SHP77 treated with DMSO at 0.1 percent for 48 hours (cell line): Measurements from ENCODE around the gene STYXL2.
A peak's percentile ranks its signal among the peaks of the same experiment; 100 is the strongest.

Experiments
- DNase-seq: peaks from one replicate; lab custom pipeline; 2025; lab: John Stamatoyannopoulos, UW

STYXL2 gene

GRCh38 chr1:167081594-167082156, 12.2 kb upstream of the STYXL2 start:
- no peak for DNase-seq

GRCh38 chr1:167082511-167083027, 11.3 kb upstream of the STYXL2 start:
- no peak for DNase-seq

- peak; percentile 53 for DNase-seq
These were observed 10.7 kb upstream of the STYXL2 start for GRCh38 chr1:167083066-167083665.

GRCh38 chr1:167083871-167084270, 10.0 kb upstream of the STYXL2 start:
- no peak for DNase-seq

GRCh38 chr1:167084757-167085156, 9.1 kb upstream of the STYXL2 start:
- no peak for DNase-seq

GRCh38 chr1:167086033-167086432, 7.8 kb upstream of the STYXL2 start:
- no peak for DNase-seq

GRCh38 chr1:167086768-167087167, 7.1 kb upstream of the STYXL2 start:
- no peak for DNase-seq

GRCh38 chr1:167088746-167089417, 5.0 kb upstream of the STYXL2 start:
- DNase-seq, result no peak

GRCh38 chr1:167089939-167090313, 3.9 kb upstream of the STYXL2 start:
- DNase-seq, result no peak

GRCh38 chr1:167090314-167090942, 3.4 kb upstream of the STYXL2 start, which contains the start of gene GPA33:
GPA33 (minus strand) TSS chr1:167090377; CDS start chr1:167090287, 90 bp downstream.
- no peak for DNase-seq

GRCh38 chr1:167092653-167093052, 1.2 kb upstream of the STYXL2 start:
- DNase-seq, result no peak

- no peak for DNase-seq
These were observed 815 bp downstream of the STYXL2 start for GRCh38 chr1:167094690-167095089.

- no peak for DNase-seq
These were observed 1.5 kb downstream of the STYXL2 start for GRCh38 chr1:167095368-167095767.

GRCh38 chr1:167099851-167100250, 6.0 kb downstream of the STYXL2 start:
- DNase-seq, result no peak

- DNase-seq, result no peak
These were observed 6.9 kb downstream of the STYXL2 start for GRCh38 chr1:167100730-167101129.

- DNase-seq, result no peak
These were observed 7.9 kb downstream of the STYXL2 start for GRCh38 chr1:167101754-167102153.

GRCh38 chr1:167102906-167103573, 9.2 kb downstream of the STYXL2 start:
- DNase-seq, result no peak

- DNase-seq, result no peak
These were observed 10.4 kb downstream of the STYXL2 start for GRCh38 chr1:167104256-167104633.

- no peak for DNase-seq
These were observed 11.6 kb downstream of the STYXL2 start for GRCh38 chr1:167105271-167106118.

GRCh38 chr1:167106119-167106461, 12.2 kb downstream of the STYXL2 start:
- no peak for DNase-seq

- no peak for DNase-seq
These were observed 13.6 kb downstream of the STYXL2 start for GRCh38 chr1:167107456-167107855.

GRCh38 chr1:167109125-167109524, 15.2 kb downstream of the STYXL2 start:
- no peak for DNase-seq
